A549 (cell line): ENCODE measurements around the gene AKAP9. TPM values are rescaled to one million over a fixed set of nuclear protein-coding genes. Genes with fewer than 3 reads are reported as not detected.

Experiments used
- ATAC-seq, 2 experiments: fragments of 200-7000 bp in 1 of 2; fragments of >200 bp in 1 of 2; cut with Nextera tagmentation in 1 of 2; cut with Tn5 transposase in 1 of 2; 3 replicates each; pipeline versions ENCODE4 v1.8.0 to v1.9.1; 2018 to 2020; ENCODE audit warnings: mild to moderate bottlenecking in 1 of 2, moderate library complexity in 1 of 2
- CTCF ChIA-PET: fragments of 300-600 bp; sonication (Branson Sonifier 250); formaldehyde crosslinking; extraction: SDS; loops from one replicate; lab custom pipeline; 2021; ENCODE audit warnings: antibody characterized with exemption, inconsistent platforms; lab: Yijun Ruan, JAX
- POLR2A ChIA-PET: fragments of 350-600 bp; formaldehyde crosslinking; extraction: SDS; loops from one replicate; lab custom pipeline; 2021; ENCODE audit warnings: antibody characterized with exemption, inconsistent platforms; lab: Yijun Ruan, JAX
- DNase-seq, 2 experiments: peaks; one replicate each; pipeline versions ENCODE4 v3.0.0 to v3.0.0-alpha.2; 2011 to 2016; ENCODE audit warnings: low read depth in 1 of 2, low spot score in 1 of 2
- FAIRE-seq: peaks from 2 replicates; lab custom pipeline; 2011; peaks lifted over from hg19 to GRCh38; lab: Jason Lieb, UNC
- H3K27ac ChIP-seq, 2 experiments: fragments of >200 bp; sonication (Bioruptor Twin); formaldehyde crosslinking; 3 replicates each; pipeline ENCODE4 v1.5.1; 2016 to 2017
- H3K4me1 ChIP-seq: fragments of >200 bp; sonication (Bioruptor Twin); formaldehyde crosslinking; 3 replicates; pipeline ENCODE4 v1.6.1; 2016
- H3K4me2 ChIP-seq: fragments of >200 bp; sonication (Bioruptor Twin); formaldehyde crosslinking; 3 replicates; pipeline ENCODE4 v1.6.1; 2016
- H3K4me3 ChIP-seq: fragments of >200 bp; sonication (Bioruptor Twin); formaldehyde crosslinking; 3 replicates; pipeline ENCODE4 v1.5.1; 2016
- H3K9me3 ChIP-seq: fragments of >200 bp; sonication (Bioruptor Twin); formaldehyde crosslinking; 3 replicates; pipeline ENCODE4 v1.6.1; 2016
- ATOH8 ChIP-seq: fragments of 250-450 bp; sonication (Bioruptor Pico); IDR thresholded peaks from 2 replicates; pipeline ENCODE4 v1.5.0; 2020; ENCODE audit warnings: low read depth, mild to moderate bottlenecking, moderate library complexity
- CBX2 ChIP-seq: fragments of 200-600 bp; sonication (generic); IDR thresholded peaks from 2 replicates; pipeline ENCODE4 v1.6.1; 2016; ENCODE audit warnings: low read depth, mild to moderate bottlenecking, borderline replicate concordance
- CEBPB ChIP-seq, 2 experiments: fragments of >200 bp in 1 of 2; sonication (Bioruptor Twin) in 1 of 2; formaldehyde crosslinking in 1 of 2; IDR thresholded peaks; 2 replicates each; pipeline ENCODE4 v1.6.1; 2012 to 2016
- EHF ChIP-seq: fragments of 250-450 bp; sonication (Bioruptor Pico); IDR thresholded peaks from 2 replicates; pipeline ENCODE4 v1.5.0; 2020; ENCODE audit warnings: mild to moderate bottlenecking
- ELK1 ChIP-seq: fragments of 150-350 bp; IDR thresholded peaks from 2 replicates; pipeline ENCODE4 v1.6.1; 2014; ENCODE audit warnings: low read depth, mild to moderate bottlenecking, low read length
- EP300 ChIP-seq, 2 experiments: fragments of >200 bp; sonication (Bioruptor Twin); formaldehyde crosslinking; IDR thresholded peaks; 2 replicates in 1 of 2; 3 replicates in 1 of 2; pipeline ENCODE4 v1.6.1; 2016 to 2017
- GATA3 ChIP-seq: IDR thresholded peaks from 2 replicates; pipeline ENCODE4 v1.6.1; 2012; ENCODE audit warnings: borderline replicate concordance
- HDAC2 ChIP-seq: fragments of 200-600 bp; sonication (generic); IDR thresholded peaks from 2 replicates; pipeline ENCODE4 v1.6.1; 2016
- HOXB5 ChIP-seq: fragments of 250-450 bp; sonication (Bioruptor Pico); IDR thresholded peaks from 2 replicates; pipeline ENCODE4 v1.5.0; 2020; ENCODE audit warnings: mild to moderate bottlenecking, moderate library complexity
- JUN ChIP-seq, 2 experiments: fragments of >200 bp; sonication (Bioruptor Twin); formaldehyde crosslinking; IDR thresholded peaks; 2 replicates in 1 of 2; 3 replicates in 1 of 2; pipeline ENCODE4 v1.6.1; 2016 to 2017
- JUNB ChIP-seq: fragments of >200 bp; sonication (Bioruptor Twin); formaldehyde crosslinking; IDR thresholded peaks from 2 replicates; pipeline ENCODE4 v1.6.1; 2016
- KDM5A ChIP-seq: fragments of 200-600 bp; sonication (generic); IDR thresholded peaks from 2 replicates; pipeline ENCODE4 v1.6.1; 2016; ENCODE audit warnings: antibody characterized with exemption, mild to moderate bottlenecking
- MAZ ChIP-seq: fragments of 150-350 bp; IDR thresholded peaks from 2 replicates; pipeline ENCODE4 v1.6.1; 2014; ENCODE audit warnings: antibody characterized with exemption, low read depth, low read length, borderline replicate concordance
- NPAS2 ChIP-seq: fragments of 250-450 bp; sonication (Bioruptor Pico); IDR thresholded peaks from 2 replicates; pipeline ENCODE4 v1.8.0; 2022; ENCODE audit warnings: mild to moderate bottlenecking, moderate library complexity, borderline replicate concordance
- PHF8 ChIP-seq: fragments of 200-600 bp; sonication (generic); IDR thresholded peaks from 2 replicates; pipeline ENCODE4 v1.6.1; 2016; ENCODE audit warnings: low read depth, mild to moderate bottlenecking, antibody characterized with exemption, moderate library complexity, borderline replicate concordance
- POLR2A ChIP-seq: IDR thresholded peaks from 2 replicates; pipeline ENCODE4 v1.6.1; 2012; ENCODE audit warnings: mild to moderate bottlenecking, low read length
- RARB ChIP-seq: fragments of 250-450 bp; sonication (Bioruptor Pico); IDR thresholded peaks from 2 replicates; pipeline ENCODE4 v1.8.0; 2021; ENCODE audit warnings: mild to moderate bottlenecking, moderate library complexity
- REST ChIP-seq: fragments of 200-600 bp; sonication (generic); IDR thresholded peaks from 2 replicates; pipeline ENCODE4 v1.6.1; 2016; ENCODE audit warnings: antibody characterized with exemption, mild to moderate bottlenecking, moderate library complexity
- TFCP2L1 ChIP-seq: fragments of 250-450 bp; sonication (Bioruptor Pico); IDR thresholded peaks from 2 replicates; pipeline ENCODE4 v1.5.0; 2021; ENCODE audit warnings: mild to moderate bottlenecking
- USF2 ChIP-seq: fragments of 450-650 bp; IDR thresholded peaks from 2 replicates; pipeline ENCODE4 v1.6.1; 2014; ENCODE audit warnings: antibody characterized with exemption
- ZC3H11A ChIP-seq: fragments of 450-650 bp; IDR thresholded peaks from 2 replicates; pipeline ENCODE4 v1.6.1; 2014; ENCODE audit warnings: antibody characterized with exemption, mild to moderate bottlenecking
- WGBS: methylation state at CpG from one replicate; pipeline ENCODE4 v1.1.6; 2017; ENCODE audit errors: missing lambda C conversion rate; 5-methylcytosine and 5-hydroxymethylcytosine counted together
- polyA plus RNA-seq, 4 experiments: library from polyadenylated mRNA; depleted of rRNA in 3 of 4; stranded (reverse); fragments of >200 nt; fragmentation: RNase III in 1 of 4; extraction: RNeasy Plus Mini Kit Qiagen cat#74134 plus additional on column Dnase treatment in 1 of 4; gene quantifications; 2 replicates in 3 of 4; 3 replicates in 1 of 4; pipeline ENCODE4 v1.2.3, GENCODE V29; 2011 to 2017

Gene AKAP9
- polyA plus RNA-seq, 2 of the 4 experiments (the other 2 are of a cell fraction): 11.7 to 32.3 TPM

- TF ChIP-seq ELK1: no peak
Observed at GRCh38 chr7:92035576-92035975, 94.9 kb downstream of the AKAP9 start (continued).

GRCh38 chr7:92039900-92040299 lies 99.2 kb downstream of the AKAP9 start:
- CTCF ChIA-PET: interaction anchor here (0.6 kb wide), 1 partner anchor 155 kb away, joined by 3 read pairs; no protein-coding TSS in a partner anchor
- WGBS: 93% methylated on average over 1 of the region's 1 CpG
- H3K9me3 ChIP-seq: no peaks in the 10 kb centered on the region
- peaks cover 13% of the 10 kb centered on the region; the same call in 2 of the 3 replicates for H3K4me1 ChIP-seq
- no peak overlapping the region for H3K4me3 ChIP-seq
- DNase-seq (no peak), ATAC-seq (no peak), FAIRE-seq (no peak)
- H3K27ac ChIP-seq: no peak overlapping the region
- POLR2A ChIA-PET: no interaction called here
- TF ChIP-seq REST: no peak
- no peak for TF ChIP-seq CEBPB (IDR thresholded peaks at IDR 0.05)
- TF ChIP-seq USF2: no peak
- no peak for TF ChIP-seq TFCP2L1 (CRISPR knock-in tag)
- no peak for TF ChIP-seq HOXB5 (CRISPR knock-in tag)
- no peak for TF ChIP-seq PHF8
- TF ChIP-seq JUN (IDR thresholded peaks at IDR 0.05): no peak
- TF ChIP-seq GATA3: no peak
- no peak for TF ChIP-seq ATOH8
- no peak for TF ChIP-seq EHF
- no peak overlapping the region for H3K4me2 ChIP-seq

- ATAC-seq (peak in 1 of 2 experiments; percentile 70; a peak in 3 of 6 replicates), FAIRE-seq (peak; percentile 84), DNase-seq (peak; percentile 8 to 54)
- Histone ChIP-seq H3K4me1 (peaks cover 13% of the 10 kb centered on the region; the same call in 2 of the 3 replicates), H3K27ac (0 out of 6 replicates have a peak overlapping the region, but pooled peaks of 1 of the 2 experiments have one; percentile 2), H3K9me3 (no peaks in the 10 kb centered on the region), H3K4me3 (no peak overlapping the region), H3K4me2 (peak overlapping the region; percentile 55)
- WGBS: 45% methylated on average over 4 of the region's 4 CpGs
- CTCF ChIA-PET: no interaction called here
- TF ChIP-seq CBX2 (no peak), HOXB5 (CRISPR knock-in tag) (no peak), MAZ (no peak), POLR2A (no peak), KDM5A (no peak), ZC3H11A (no peak), GATA3 (no peak), HDAC2 (no peak), EHF (no peak), NPAS2 (CRISPR knock-in tag) (no peak), JUNB (no peak), EP300 (IDR thresholded peaks at IDR 0.05) (no peak), CEBPB (IDR thresholded peaks at IDR 0.05) (no peak), RARB (CRISPR knock-in tag) (no peak)
- POLR2A ChIA-PET: no interaction called here
Observed at GRCh38 chr7:92042056-92042737, 101.5 kb downstream of the AKAP9 start.
